ENCODE data around the gene TMC8.

TMC8 gene

DNA sequence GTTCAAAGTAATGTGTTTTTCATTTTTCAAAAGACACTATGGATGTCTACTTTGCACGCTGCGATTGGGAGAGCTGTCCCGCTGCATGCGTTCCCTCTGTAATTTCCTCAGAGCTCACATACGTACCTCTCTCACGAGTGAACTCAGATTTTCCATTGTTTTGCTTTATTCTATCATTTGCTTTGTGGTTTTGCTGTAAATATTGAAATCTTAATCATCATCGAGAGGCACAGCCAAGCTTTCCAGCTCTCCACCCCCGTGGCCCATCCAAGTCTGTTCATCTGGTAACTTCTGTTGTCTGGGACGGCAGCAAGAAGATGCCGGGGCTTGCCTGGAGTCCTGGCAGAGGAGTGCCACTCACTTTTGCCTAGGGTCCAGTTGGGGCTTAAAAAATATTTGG, 23.1 kb upstream of the TMC8 start:
- TF ChIP-seq TAF1 (IDR thresholded peaks at IDR 0.05; ENCODE audit: low read depth): no peak
- TF ChIP-seq CREB1 (IDR thresholded peaks at IDR 0.05; ENCODE audit: low read depth): no peak
- no peak for TF ChIP-seq CEBPB (IDR thresholded peaks at IDR 0.05)
- TF ChIP-seq REST (IDR thresholded peaks at IDR 0.05; ENCODE audit: low read depth): no peak
- no peak for TF ChIP-seq ZBTB7A (IDR thresholded peaks at IDR 0.05; ENCODE audit: low read depth)
- no peak for TF ChIP-seq EGR1 (IDR thresholded peaks at IDR 0.05)
- no peak for TF ChIP-seq NFIC (IDR thresholded peaks at IDR 0.05)
- TF ChIP-seq, protein P1, sequence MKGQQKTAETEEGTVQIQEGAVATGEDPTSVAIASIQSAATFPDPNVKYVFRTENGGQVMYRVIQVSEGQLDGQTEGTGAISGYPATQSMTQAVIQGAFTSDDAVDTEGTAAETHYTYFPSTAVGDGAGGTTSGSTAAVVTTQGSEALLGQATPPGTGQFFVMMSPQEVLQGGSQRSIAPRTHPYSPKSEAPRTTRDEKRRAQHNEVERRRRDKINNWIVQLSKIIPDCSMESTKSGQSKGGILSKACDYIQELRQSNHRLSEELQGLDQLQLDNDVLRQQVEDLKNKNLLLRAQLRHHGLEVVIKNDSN (IDR thresholded peaks at IDR 0.05): no peak
- TF ChIP-seq, protein P2, sequence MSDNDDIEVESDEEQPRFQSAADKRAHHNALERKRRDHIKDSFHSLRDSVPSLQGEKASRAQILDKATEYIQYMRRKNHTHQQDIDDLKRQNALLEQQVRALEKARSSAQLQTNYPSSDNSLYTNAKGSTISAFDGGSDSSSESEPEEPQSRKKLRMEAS (IDR thresholded peaks at IDR 0.05): no peak
- no peak for TF ChIP-seq YY1 (IDR thresholded peaks at IDR 0.05; ENCODE audit: low read depth)
- TF ChIP-seq TCF12 (IDR thresholded peaks at IDR 0.05; ENCODE audit: low read depth): no peak

DNA sequence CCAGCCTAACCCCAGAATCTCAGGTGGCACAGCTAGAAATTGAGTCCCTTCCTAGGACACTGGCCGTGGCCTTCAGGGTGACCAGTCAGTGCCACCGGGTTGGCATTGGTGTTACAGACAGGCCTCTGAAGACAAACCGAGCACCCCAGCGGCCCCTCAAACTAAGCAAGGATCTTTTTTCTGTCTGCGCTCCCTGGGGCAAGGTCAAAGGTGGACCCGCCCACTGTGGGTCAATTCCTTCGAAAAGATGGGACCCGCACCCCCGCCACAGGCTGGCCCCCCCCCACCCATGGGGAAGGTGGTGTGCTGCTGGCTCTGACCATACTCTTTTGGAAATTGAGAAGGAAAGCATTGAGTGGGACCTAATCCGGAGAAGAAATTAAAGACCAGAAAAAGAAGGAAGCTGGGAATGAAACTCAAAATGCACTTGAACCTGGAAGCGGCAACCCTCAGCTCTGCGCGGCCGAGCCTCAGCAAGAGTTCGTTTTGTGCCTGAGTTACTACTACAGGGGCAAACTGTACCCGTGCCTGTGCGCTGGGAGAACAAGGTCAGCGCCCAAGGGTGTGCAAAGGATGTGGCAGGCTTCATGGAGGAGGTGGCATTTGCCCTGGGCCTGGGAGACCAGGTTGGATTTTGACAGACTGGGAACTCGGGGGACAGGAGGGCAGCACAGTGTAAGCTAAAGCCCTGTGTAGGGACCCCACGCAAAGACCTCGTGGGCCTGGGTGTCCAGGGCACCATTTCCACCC, 22.4 kb upstream of the TMC8 start:
- TF ChIP-seq YY1 (IDR thresholded peaks at IDR 0.05; ENCODE audit: low read depth): no peak
- no peak for TF ChIP-seq FOXM1 (IDR thresholded peaks at IDR 0.05; ENCODE audit: borderline replicate concordance, low read depth)
- TF ChIP-seq CEBPB (IDR thresholded peaks at IDR 0.05): no peak
- TF ChIP-seq TCF12 (IDR thresholded peaks at IDR 0.05; ENCODE audit: low read depth): no peak
- no peak for TF ChIP-seq TAF1 (IDR thresholded peaks at IDR 0.05; ENCODE audit: low read depth)
- TF ChIP-seq TEAD4 (IDR thresholded peaks at IDR 0.05): no peak
- TF ChIP-seq, protein P2 (IDR thresholded peaks at IDR 0.05): no peak
- no peak for TF ChIP-seq CREB1 (IDR thresholded peaks at IDR 0.05; ENCODE audit: low read depth)
- no peak for TF ChIP-seq ZBTB7A (IDR thresholded peaks at IDR 0.05; ENCODE audit: low read depth)
- no peak for TF ChIP-seq REST (IDR thresholded peaks at IDR 0.05; ENCODE audit: low read depth)
- no peak for TF ChIP-seq EGR1 (IDR thresholded peaks at IDR 0.05)
- TF ChIP-seq EP300 (IDR thresholded peaks at IDR 0.05; ENCODE audit: borderline replicate concordance): no peak
- TF ChIP-seq, protein P1 (IDR thresholded peaks at IDR 0.05): no peak

DNA sequence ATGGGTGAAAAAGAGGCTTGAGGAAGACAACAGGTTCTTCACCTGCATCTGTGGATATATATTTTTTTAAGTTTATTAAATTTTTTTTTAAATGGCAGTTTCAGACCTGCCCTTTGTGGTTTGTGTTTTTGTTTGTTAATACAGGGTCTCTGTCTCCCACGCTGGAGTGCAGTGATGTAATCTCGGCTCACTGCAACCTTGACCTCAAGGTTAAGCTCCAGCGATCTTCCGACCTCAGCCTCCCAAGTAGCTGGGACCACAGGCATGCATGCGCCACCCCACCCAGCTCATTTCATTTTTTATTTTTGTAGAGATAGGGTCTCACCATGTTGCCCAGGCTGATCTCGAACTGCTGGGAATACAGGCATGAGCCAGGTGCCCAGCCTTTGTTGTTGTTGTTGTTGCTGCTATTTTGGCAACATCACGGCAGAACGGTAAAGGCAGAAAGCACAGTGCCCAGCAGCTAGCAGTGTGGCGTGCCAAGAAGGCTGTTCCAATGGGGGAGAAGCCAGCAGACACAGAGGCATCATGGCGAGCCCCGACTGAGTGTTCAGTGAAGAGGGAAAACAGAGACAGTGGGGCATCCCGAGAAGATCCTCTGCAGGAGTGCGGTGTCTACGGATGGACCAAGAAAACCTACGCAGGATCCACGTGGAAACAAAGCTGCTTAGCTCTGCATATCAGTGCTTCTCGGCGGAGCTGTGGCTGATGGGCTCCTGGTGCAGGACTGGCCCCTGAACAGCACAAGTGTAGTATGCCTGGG, 21.7 kb upstream of the TMC8 start:
- TF ChIP-seq TEAD4 (IDR thresholded peaks at IDR 0.05) (no peak), YY1 (IDR thresholded peaks at IDR 0.05; ENCODE audit: low read depth) (no peak), REST (IDR thresholded peaks at IDR 0.05; ENCODE audit: low read depth) (no peak), TCF12 (IDR thresholded peaks at IDR 0.05; ENCODE audit: low read depth) (no peak), TAF1 (IDR thresholded peaks at IDR 0.05; ENCODE audit: low read depth) (no peak), RAD21 (IDR thresholded peaks at IDR 0.05; ENCODE audit: low read depth) (no peak), CEBPB (IDR thresholded peaks at IDR 0.05) (no peak), CREB1 (IDR thresholded peaks at IDR 0.05; ENCODE audit: low read depth) (no peak), EGR1 (IDR thresholded peaks at IDR 0.05) (no peak), NFIC (IDR thresholded peaks at IDR 0.05) (no peak)
- TF ChIP-seq, protein P1 (IDR thresholded peaks at IDR 0.05): no peak
- TF ChIP-seq, protein P2 (IDR thresholded peaks at IDR 0.05): no peak

All from Ishikawa (cell line).